Measurements from ENCODE around the gene RTL1. TPM values are rescaled to one million over a fixed set of nuclear protein-coding genes. Genes with fewer than 3 reads are reported as not detected.

RTL1 gene
- total and polyA plus RNA-seq, 10 of the 15 experiments (the other 5 are each of a cell fraction or from before 2014, with no cell fraction given): not detected

GRCh38 chr14:100860556-100861187 lies 42.9 kb downstream of the RTL1 start:
- SMC1A ChIA-PET (ENCODE audit: uncharacterized antibody, unreplicated experiment): no interaction called here
- no peak for DNase-seq (ENCODE audit: low read depth, low spot score)
- H3K27ac ChIP-seq (ENCODE audit: control insufficient read depth, insufficient read depth): no peak overlapping the region
- CTCF ChIA-PET: no interaction called here
- ATAC-seq: no peak
- H4K20me1 ChIP-seq (ENCODE audit: control insufficient read depth, insufficient read depth): no peaks in the 10 kb centered on the region
- 24% methylated on average over 18 of the region's 19 CpGs for WGBS (ENCODE audit: insufficient coverage, insufficient replicate concordance, low lambda C conversion rate, missing lambda C conversion rate)
- H2AFZ ChIP-seq (ENCODE audit: control insufficient read depth, low read depth, low read length): no peak overlapping the region
- no peak overlapping the region for H3K4me2 ChIP-seq (ENCODE audit: control insufficient read depth, insufficient read depth)
- no peaks in the 10 kb centered on the region for H3K27me3 ChIP-seq (replicated peaks in 1 of 2; ENCODE audit: control insufficient read depth in 2 of 2, insufficient read depth in 2 of 2, low read length in 1 of 2)
- no peaks in the 10 kb centered on the region for H3K79me2 ChIP-seq (ENCODE audit: control insufficient read depth, insufficient read depth, low read length)
- H3K9ac ChIP-seq (ENCODE audit: control insufficient read depth, insufficient read depth, low read length): no peak overlapping the region
- FAIRE-seq: no peak
- no peaks in the 10 kb centered on the region for H3K4me1 ChIP-seq (ENCODE audit: control insufficient read depth, insufficient read depth, low read length)
- H3K4me3 ChIP-seq: no peak overlapping the region
- POLR2A ChIA-PET: no interaction called here
- in situ Hi-C loops (cut with MboI) (no loop called here), intact Hi-C loops (cut with micrococcal nuclease; ENCODE audit: unreplicated experiment) (no loop called here)
- TF ChIP-seq POU2F2 (IDR thresholded peaks at IDR 0.05; ENCODE audit: borderline replicate concordance, low read depth, low read length): no peak
- TF ChIP-seq ZNF24 (IDR thresholded peaks at IDR 0.05): no peak
- no peak for TF ChIP-seq SMAD5 (IDR thresholded peaks at IDR 0.05; ENCODE audit: low read depth)
- TF ChIP-seq FOXK2 (IDR thresholded peaks at IDR 0.05): no peak
- no peak for TF ChIP-seq TCF3 (IDR thresholded peaks at IDR 0.05; ENCODE audit: borderline replicate concordance, insufficient read depth, low read depth, low read length)
- no peaks in the 10 kb centered on the region for H3K36me3 ChIP-seq (ENCODE audit: control insufficient read depth in 2 of 2, insufficient read depth in 2 of 2, low read length in 1 of 2)
- no TSS peak for BruUV-seq (replicated peaks)
- RAD21 ChIA-PET (ENCODE audit: unreplicated experiment): no interaction called here
- no peaks in the 10 kb centered on the region for H3K9me3 ChIP-seq (replicated peaks; ENCODE audit: control insufficient read depth, insufficient read depth, low read length)

GRCh38 chr14:100859781-100860180 lies 43.7 kb downstream of the RTL1 start:
- Histone ChIP-seq H3K27ac (ENCODE audit: control insufficient read depth, insufficient read depth) (no peak overlapping the region), H3K36me3 (ENCODE audit: control insufficient read depth in 2 of 2, insufficient read depth in 2 of 2, low read length in 1 of 2) (no peaks in the 10 kb centered on the region), H3K9me3 (replicated peaks; ENCODE audit: control insufficient read depth, insufficient read depth, low read length) (no peaks in the 10 kb centered on the region), H3K4me3 (no peak overlapping the region), H3K4me2 (ENCODE audit: control insufficient read depth, insufficient read depth) (no peak overlapping the region), H3K27me3 (replicated peaks in 1 of 2; ENCODE audit: control insufficient read depth in 2 of 2, insufficient read depth in 2 of 2, low read length in 1 of 2) (no peaks in the 10 kb centered on the region), H3K4me1 (ENCODE audit: control insufficient read depth, insufficient read depth, low read length) (no peaks in the 10 kb centered on the region), H3K9ac (ENCODE audit: control insufficient read depth, insufficient read depth, low read length) (no peak overlapping the region), H3K79me2 (ENCODE audit: control insufficient read depth, insufficient read depth, low read length) (no peaks in the 10 kb centered on the region), H4K20me1 (ENCODE audit: control insufficient read depth, insufficient read depth) (no peaks in the 10 kb centered on the region), H2AFZ (ENCODE audit: control insufficient read depth, low read depth, low read length) (no peak overlapping the region)
- SMC1A ChIA-PET (ENCODE audit: uncharacterized antibody, unreplicated experiment): no interaction called here
- POLR2A ChIA-PET: no interaction called here
- WGBS (ENCODE audit: insufficient coverage, insufficient replicate concordance, low lambda C conversion rate, missing lambda C conversion rate): 35% methylated on average over 18 of the region's 18 CpGs
- intact Hi-C loops (cut with micrococcal nuclease; ENCODE audit: unreplicated experiment) (loop anchor here (10.0 kb wide), 1 partner anchor 375 kb away; no protein-coding TSS in a partner anchor), in situ Hi-C loops (cut with MboI) (no loop called here)
- FAIRE-seq: no peak
- BruUV-seq (replicated peaks): no TSS peak
- TF ChIP-seq MAX (IDR thresholded peaks at IDR 0.05; ENCODE audit: low read depth, low read length) (no peak), CTCF (IDR thresholded peaks at IDR 0.05 in 2 of 3, conservative IDR thresholded peaks at IDR 0.05 in 1 of 3; ENCODE audit: control insufficient read depth in 2 of 3, extremely low read depth in 1 of 3, insufficient read depth in 1 of 3, low read depth in 3 of 3, low read length in 3 of 3) (no peak), ELK1 (IDR thresholded peaks at IDR 0.05; ENCODE audit: low read depth, low read length) (no peak), EGR1 (IDR thresholded peaks at IDR 0.05; ENCODE audit: borderline replicate concordance in 1 of 2, low read depth in 2 of 2, low read length in 2 of 2) (no peak), FOS (IDR thresholded peaks at IDR 0.05; ENCODE audit: borderline replicate concordance, extremely low read depth, insufficient read length) (no peak), PAX8 (IDR thresholded peaks at IDR 0.05) (no peak), NFXL1 (IDR thresholded peaks at IDR 0.05; ENCODE audit: borderline replicate concordance) (no peak), CBX5 (IDR thresholded peaks at IDR 0.05; ENCODE audit: low read depth) (no peak), ZNF384 (IDR thresholded peaks at IDR 0.05; ENCODE audit: borderline replicate concordance, low read depth, low read length) (no peak)
- ATAC-seq: no peak
- CTCF ChIA-PET: no interaction called here
- RAD21 ChIA-PET (ENCODE audit: unreplicated experiment): no interaction called here
- no peak for DNase-seq (ENCODE audit: low read depth, low spot score)

Measured in GM12878 (cell line).